Activated T-cell treated with anti-CD3 and anti-CD28 coated beads for 24 hours (primary cell): ENCODE data around the gene SLX9.

Source experiments
- DNase-seq: peaks from one replicate; pipeline ENCODE4 v3.0.0-alpha.2; 2020; ENCODE audit warnings: low read depth

SLX9 gene

GRCh38 chr21:44991538-44992483 is 52.0 kb downstream of the SLX9 start:
- DNase-seq, result no peak

GRCh38 chr21:44992608-44993031 is 52.8 kb downstream of the SLX9 start:
- DNase-seq, result no peak

GRCh38 chr21:44993321-44994046 is 53.7 kb downstream of the SLX9 start:
- DNase-seq, result no peak

GRCh38 chr21:44994047-44994694 is 54.3 kb downstream of the SLX9 start:
- no peak for DNase-seq

- no peak for DNase-seq
These were observed 55.0 kb downstream of the SLX9 start for GRCh38 chr21:44994695-44995342.

GRCh38 chr21:44995343-44995941 is 55.6 kb downstream of the SLX9 start:
- no peak for DNase-seq

- DNase-seq, result no peak
These were observed 56.3 kb downstream of the SLX9 start for GRCh38 chr21:44996096-44996495.

GRCh38 chr21:44996501-44996921 is 56.7 kb downstream of the SLX9 start:
- DNase-seq, result no peak

GRCh38 chr21:44996983-44997936 is 57.4 kb downstream of the SLX9 start:
- no peak for DNase-seq

- no peak for DNase-seq
These were observed 58.3 kb downstream of the SLX9 start for GRCh38 chr21:44998086-44998620.

- no peak for DNase-seq
These were observed 59.0 kb downstream of the SLX9 start for GRCh38 chr21:44998621-44999427.

- no peak for DNase-seq
These were observed 59.7 kb downstream of the SLX9 start for GRCh38 chr21:44999428-44999971.

GRCh38 chr21:44999972-45000636 is 60.3 kb downstream of the SLX9 start:
- DNase-seq, result no peak

- no peak for DNase-seq
These were observed 60.9 kb downstream of the SLX9 start for GRCh38 chr21:45000637-45001133.

- no peak for DNase-seq
These were observed 61.6 kb downstream of the SLX9 start for GRCh38 chr21:45001134-45002095.

- DNase-seq, result no peak
These were observed 62.8 kb downstream of the SLX9 start for GRCh38 chr21:45002381-45003204.
